ENCODE measurements around the gene NOVA2. TPM values are rescaled to one million over a fixed set of nuclear protein-coding genes. Genes with fewer than 3 reads are reported as not detected.

NOVA2 gene, protein sequence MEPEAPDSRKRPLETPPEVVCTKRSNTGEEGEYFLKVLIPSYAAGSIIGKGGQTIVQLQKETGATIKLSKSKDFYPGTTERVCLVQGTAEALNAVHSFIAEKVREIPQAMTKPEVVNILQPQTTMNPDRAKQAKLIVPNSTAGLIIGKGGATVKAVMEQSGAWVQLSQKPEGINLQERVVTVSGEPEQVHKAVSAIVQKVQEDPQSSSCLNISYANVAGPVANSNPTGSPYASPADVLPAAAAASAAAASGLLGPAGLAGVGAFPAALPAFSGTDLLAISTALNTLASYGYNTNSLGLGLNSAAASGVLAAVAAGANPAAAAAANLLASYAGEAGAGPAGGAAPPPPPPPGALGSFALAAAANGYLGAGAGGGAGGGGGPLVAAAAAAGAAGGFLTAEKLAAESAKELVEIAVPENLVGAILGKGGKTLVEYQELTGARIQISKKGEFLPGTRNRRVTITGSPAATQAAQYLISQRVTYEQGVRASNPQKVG
- 0.06 TPM in 1 of 2 replicates, not detected in the other for total RNA-seq (2014; rRNA removed)
- Bru-seq, nascent RNA, result percentile 22 among the genes with signal in this experiment
- BruChase-seq, experiment 1, labeled RNA remaining after a 6-hour chase, result percentile 29 among the genes with signal in this experiment
- BruChase-seq, experiment 2, labeled RNA remaining after a 2-hour chase, result percentile 18 among the genes with signal in this experiment
- long read RNA-seq, result 0 reads

DNA sequence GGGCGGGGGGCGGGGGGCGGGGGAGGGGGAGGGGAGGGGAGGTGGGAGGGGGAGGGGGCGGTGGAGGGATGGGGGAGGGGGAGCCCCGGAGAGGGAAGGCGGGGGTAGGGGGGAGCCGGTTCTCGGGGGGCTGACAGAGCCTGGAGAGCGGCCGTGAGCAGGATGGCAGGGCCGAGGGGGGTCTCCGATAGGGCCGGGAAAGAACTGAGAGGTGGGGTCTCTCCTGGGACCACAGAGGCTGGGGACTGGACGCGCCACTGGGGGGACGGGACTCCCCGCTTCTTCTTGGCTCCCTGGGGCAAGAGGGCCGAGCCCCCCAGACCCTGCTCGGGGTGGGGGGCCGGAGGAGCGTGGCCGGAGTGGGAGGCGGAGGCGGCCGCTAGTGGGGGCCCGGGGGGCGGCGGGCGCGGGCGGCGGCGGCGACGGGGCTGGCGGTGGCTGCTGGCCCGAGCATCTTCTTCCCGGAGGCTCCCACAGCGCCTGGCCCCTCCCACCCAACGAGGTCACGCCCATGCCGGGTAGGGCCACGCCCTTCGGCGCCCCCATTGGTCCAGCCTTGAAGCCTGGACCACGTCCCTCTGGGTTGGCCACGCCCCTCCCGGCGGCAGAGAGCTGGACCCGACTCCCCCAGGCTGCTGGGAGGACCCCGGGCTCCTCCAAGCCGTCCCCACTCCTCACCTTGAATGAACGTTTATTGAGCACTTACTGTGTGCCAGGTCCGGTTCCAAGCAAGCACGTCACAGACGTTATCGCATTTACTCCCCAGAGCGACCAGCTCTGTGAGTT, at the start of gene NOVA2:
Gene NOVA2, minus strand, starts transcription at position 313 of the 786 bp plus-strand sequence. CDS start 514 bp downstream, outside the sequence.
- H3K4me1 ChIP-seq (ENCODE audit: insufficient read depth, low read length), result no peaks in the 10 kb centered on the region; the same call in 1 of the 2 replicates
- intact Hi-C loops (cut with micrococcal nuclease), result no loop called here
- POLR2A ChIA-PET (ENCODE audit: unreplicated experiment), result no interaction called here
- no peaks in the 10 kb centered on the region for H3K36me3 ChIP-seq (ENCODE audit: low read depth, low read length)
- H3K79me2 ChIP-seq (ENCODE audit: low read length), result no peaks in the 10 kb centered on the region
- CTCF ChIA-PET, result no interaction called here
- H3K9me3 ChIP-seq (ENCODE audit: low read length), result no peaks in the 10 kb centered on the region
- no peak within 1 kb of the TSS for H3K4me2 ChIP-seq (ENCODE audit: low read length)
- H3K9ac ChIP-seq (ENCODE audit: low read length), result no peak within 1 kb of the TSS
- no peaks in the 10 kb centered on the region for H3K9me2 ChIP-seq (replicated peaks; ENCODE audit: low read length)
- TF ChIP-seq EZH2phosphoT487 (IDR thresholded peaks at IDR 0.05; ENCODE audit: borderline replicate concordance, low read length), result no peak
- TF ChIP-seq, protein P1, sequence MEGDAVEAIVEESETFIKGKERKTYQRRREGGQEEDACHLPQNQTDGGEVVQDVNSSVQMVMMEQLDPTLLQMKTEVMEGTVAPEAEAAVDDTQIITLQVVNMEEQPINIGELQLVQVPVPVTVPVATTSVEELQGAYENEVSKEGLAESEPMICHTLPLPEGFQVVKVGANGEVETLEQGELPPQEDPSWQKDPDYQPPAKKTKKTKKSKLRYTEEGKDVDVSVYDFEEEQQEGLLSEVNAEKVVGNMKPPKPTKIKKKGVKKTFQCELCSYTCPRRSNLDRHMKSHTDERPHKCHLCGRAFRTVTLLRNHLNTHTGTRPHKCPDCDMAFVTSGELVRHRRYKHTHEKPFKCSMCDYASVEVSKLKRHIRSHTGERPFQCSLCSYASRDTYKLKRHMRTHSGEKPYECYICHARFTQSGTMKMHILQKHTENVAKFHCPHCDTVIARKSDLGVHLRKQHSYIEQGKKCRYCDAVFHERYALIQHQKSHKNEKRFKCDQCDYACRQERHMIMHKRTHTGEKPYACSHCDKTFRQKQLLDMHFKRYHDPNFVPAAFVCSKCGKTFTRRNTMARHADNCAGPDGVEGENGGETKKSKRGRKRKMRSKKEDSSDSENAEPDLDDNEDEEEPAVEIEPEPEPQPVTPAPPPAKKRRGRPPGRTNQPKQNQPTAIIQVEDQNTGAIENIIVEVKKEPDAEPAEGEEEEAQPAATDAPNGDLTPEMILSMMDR (conservative IDR thresholded peaks at IDR 0.05; ENCODE audit: low read depth, low read length), result no peak
- TF ChIP-seq EZH2 (IDR thresholded peaks at IDR 0.05; ENCODE audit: low read length, unreplicated experiment), result no peak
- BruUV-seq (replicated peaks), result no TSS peak
- H2AFZ ChIP-seq (ENCODE audit: low read length), result no peak within 1 kb of the TSS
- DNase-seq, result peak; percentile 48
- ATAC-seq, result peak; percentile 65; the same call in 1 of the 2 replicates
- no peak within 1 kb of the TSS for H3K4me3 ChIP-seq (ENCODE audit: low read length)
- H4K20me1 ChIP-seq (ENCODE audit: low read length), result no peaks in the 10 kb centered on the region
- no peaks in the 10 kb centered on the region for H3F3A ChIP-seq (ENCODE audit: low read length, unreplicated experiment)
- no peaks in the 10 kb centered on the region for H3K27me3 ChIP-seq (ENCODE audit: low read length)
- H3K27ac ChIP-seq (ENCODE audit: low read length), result no peak within 1 kb of the TSS

DNA sequence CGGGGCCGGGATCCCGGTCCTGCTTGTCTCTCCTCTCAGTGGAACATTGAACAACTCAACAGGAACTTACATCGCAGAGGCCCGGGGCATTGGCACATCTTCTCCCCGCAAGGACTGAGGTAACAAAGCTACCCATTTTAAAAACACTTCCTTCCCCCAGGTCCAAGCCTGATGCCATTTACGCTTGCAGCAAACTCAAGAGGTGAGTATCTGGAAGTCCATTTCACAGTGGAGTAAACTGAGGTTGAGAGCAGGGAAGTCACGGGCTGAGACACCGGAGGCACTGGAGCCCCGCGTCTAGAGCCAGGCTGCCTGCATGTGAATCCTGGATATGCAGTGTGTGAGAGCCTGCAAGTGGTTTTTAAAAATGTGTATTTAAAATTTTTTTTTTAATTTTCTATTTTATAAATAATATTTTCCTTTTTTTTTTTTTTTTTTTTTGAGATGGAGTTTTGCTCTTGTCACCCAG, 49.7 kb upstream of the NOVA2 start:
- no TSS peak for BruUV-seq (replicated peaks)
- Histone ChIP-seq H3K27ac (ENCODE audit: low read length) (no peak overlapping the region), H3F3A (ENCODE audit: low read length, unreplicated experiment) (no peaks in the 10 kb centered on the region), H3K9ac (ENCODE audit: low read length) (no peak overlapping the region), H4K20me1 (ENCODE audit: low read length) (no peaks in the 10 kb centered on the region), H3K4me1 (ENCODE audit: insufficient read depth, low read length) (no peaks in the 10 kb centered on the region), H2AFZ (ENCODE audit: low read length) (no peak overlapping the region), H3K9me3 (ENCODE audit: low read length) (no peaks in the 10 kb centered on the region), H3K9me2 (replicated peaks; ENCODE audit: low read length) (no peaks in the 10 kb centered on the region), H3K36me3 (ENCODE audit: low read depth, low read length) (no peaks in the 10 kb centered on the region), H3K27me3 (ENCODE audit: low read length) (no peaks in the 10 kb centered on the region), H3K4me2 (ENCODE audit: low read length) (no peak overlapping the region), H3K4me3 (ENCODE audit: low read length) (no peak overlapping the region), H3K79me2 (ENCODE audit: low read length) (no peaks in the 10 kb centered on the region)
- intact Hi-C loops (cut with micrococcal nuclease), result no loop called here
- CTCF ChIA-PET, result no interaction called here
- POLR2A ChIA-PET (ENCODE audit: unreplicated experiment), result no interaction called here
- no peak for ATAC-seq
- DNase-seq, result no peak
- TF ChIP-seq EZH2 (IDR thresholded peaks at IDR 0.05; ENCODE audit: low read length, unreplicated experiment) (no peak), EZH2phosphoT487 (IDR thresholded peaks at IDR 0.05; ENCODE audit: borderline replicate concordance, low read length) (no peak)
- TF ChIP-seq, protein P1 (conservative IDR thresholded peaks at IDR 0.05; ENCODE audit: low read depth, low read length), result no peak
